ENCODE data around the gene DCAF6.

- no peak for TF ChIP-seq CTCF (IDR thresholded peaks at IDR 0.05)
- TF ChIP-seq POLR2AphosphoS5 (IDR thresholded peaks at IDR 0.05): no peak
- TF ChIP-seq EP300 (IDR thresholded peaks at IDR 0.05): no peak
- no peak for TF ChIP-seq POLR2A (IDR thresholded peaks at IDR 0.05)
Observed at GRCh38 chr1:167922611-167923074, 13.8 kb upstream of the DCAF6 start.
